Measurements from ENCODE around the gene DENND2C.

DENND2C gene

DNA sequence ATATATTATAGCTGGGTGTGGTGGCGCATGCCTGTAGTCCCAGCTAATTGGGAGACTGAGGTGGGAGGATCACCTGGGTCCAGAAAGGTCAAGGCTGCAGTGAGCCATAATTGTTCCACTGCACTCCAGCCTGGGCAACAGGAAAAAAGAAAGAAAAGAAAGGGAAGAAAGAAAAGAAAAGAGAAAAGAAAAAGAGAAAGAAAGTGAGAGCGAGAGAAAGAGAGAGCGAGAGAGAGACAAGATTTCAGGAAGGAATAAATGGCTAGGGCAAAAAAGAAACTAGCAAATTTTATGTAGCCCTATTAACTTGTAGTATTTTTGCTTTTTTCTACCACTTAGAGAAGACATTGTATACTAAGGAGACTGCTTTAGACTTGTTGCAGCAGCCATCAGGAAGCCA lies 40.5 kb upstream of the DENND2C start:
- H3K4me3 ChIP-seq (ENCODE audit: low read depth, low read length) = no peak overlapping the region
- TF ChIP-seq, protein P1, sequence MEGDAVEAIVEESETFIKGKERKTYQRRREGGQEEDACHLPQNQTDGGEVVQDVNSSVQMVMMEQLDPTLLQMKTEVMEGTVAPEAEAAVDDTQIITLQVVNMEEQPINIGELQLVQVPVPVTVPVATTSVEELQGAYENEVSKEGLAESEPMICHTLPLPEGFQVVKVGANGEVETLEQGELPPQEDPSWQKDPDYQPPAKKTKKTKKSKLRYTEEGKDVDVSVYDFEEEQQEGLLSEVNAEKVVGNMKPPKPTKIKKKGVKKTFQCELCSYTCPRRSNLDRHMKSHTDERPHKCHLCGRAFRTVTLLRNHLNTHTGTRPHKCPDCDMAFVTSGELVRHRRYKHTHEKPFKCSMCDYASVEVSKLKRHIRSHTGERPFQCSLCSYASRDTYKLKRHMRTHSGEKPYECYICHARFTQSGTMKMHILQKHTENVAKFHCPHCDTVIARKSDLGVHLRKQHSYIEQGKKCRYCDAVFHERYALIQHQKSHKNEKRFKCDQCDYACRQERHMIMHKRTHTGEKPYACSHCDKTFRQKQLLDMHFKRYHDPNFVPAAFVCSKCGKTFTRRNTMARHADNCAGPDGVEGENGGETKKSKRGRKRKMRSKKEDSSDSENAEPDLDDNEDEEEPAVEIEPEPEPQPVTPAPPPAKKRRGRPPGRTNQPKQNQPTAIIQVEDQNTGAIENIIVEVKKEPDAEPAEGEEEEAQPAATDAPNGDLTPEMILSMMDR (IDR thresholded peaks at IDR 0.05; ENCODE audit: low read depth, low read length) = no peak

DNA sequence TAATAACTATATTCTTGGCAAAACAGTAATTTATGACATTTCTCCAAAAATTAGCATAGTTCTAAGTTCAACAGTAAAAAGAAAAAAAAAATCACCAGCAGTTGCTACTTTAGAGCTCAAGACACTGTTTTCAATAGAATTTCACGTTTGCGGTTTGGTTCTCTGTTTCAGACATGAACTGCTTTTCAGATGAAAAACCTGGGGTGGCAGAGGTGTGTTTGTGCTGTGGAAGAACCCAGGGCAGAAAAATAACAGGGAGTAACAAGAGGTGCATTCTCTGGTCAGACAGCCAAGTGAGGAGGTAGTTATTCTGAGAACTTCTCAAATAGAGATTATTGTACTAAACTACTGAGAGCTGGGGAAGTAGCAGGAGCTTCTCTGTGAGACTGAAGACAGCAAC lies 37.8 kb upstream of the DENND2C start:
- no peak overlapping the region for H3K4me3 ChIP-seq (ENCODE audit: low read depth, low read length)
- TF ChIP-seq, protein P1 (IDR thresholded peaks at IDR 0.05; ENCODE audit: low read depth, low read length) = no peak

DNA sequence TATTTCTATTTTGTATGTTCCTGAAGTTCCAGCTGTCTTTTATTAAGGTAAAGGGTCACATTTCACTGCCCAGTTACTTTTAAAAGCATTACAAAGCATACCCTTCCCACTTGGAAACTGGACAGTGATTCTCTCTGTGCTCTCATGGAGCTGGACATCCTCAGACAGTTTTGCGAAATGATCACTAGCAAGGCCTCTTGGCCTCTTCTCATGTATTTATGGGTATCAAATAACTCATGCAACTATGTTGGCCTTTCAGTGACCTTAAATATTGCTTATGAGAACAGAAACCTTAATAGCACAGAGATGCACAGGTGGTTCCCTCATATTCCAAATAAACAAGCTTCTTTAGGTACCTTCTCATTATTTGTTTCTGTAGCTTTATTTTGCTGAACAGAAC lies 33.4 kb upstream of the DENND2C start:
- TF ChIP-seq, protein P1 (IDR thresholded peaks at IDR 0.05; ENCODE audit: low read depth, low read length) = no peak
- no peak overlapping the region for H3K4me3 ChIP-seq (ENCODE audit: low read depth, low read length)

DNA sequence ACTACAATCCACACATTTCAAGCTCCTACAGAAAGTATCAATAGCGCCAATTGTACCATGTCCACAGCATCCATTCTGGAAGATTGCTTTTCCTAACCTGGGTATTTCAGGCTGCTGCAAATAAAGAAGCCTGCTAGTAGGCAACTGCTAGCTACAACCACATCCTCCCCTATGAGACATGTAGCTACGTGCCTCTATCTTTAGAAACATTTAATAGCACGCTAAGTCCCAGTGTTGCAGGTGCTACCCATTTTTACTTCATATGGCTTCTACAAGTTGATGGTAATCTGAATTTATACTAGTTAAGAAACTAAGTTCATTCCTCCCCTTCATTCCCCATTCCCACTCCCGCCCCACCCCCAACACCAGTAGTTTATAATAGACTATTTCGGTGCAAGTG lies 32.9 kb upstream of the DENND2C start:
- TF ChIP-seq, protein P1 (IDR thresholded peaks at IDR 0.05; ENCODE audit: low read depth, low read length) = no peak
- H3K4me3 ChIP-seq (ENCODE audit: low read depth, low read length) = no peak overlapping the region

DNA sequence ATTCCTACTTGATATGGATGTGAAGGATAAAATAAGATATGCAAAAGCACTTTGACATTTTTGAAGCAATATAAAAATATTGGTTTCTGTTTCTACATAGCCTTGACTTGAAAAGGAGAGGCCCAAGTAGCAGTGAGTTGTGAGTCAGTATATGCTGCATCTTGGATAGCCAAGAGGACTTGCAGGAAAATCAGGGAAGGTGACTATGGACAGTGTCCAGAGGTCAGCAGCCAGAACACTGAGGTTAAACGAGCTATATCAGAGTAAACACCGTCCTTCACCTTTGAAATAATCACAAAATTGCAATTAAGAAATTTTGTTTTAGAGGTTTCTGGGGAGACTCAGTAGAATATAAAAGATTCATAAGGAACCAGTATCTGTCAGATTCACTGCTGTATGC lies 32.1 kb upstream of the DENND2C start:
- no peak overlapping the region for H3K4me3 ChIP-seq (ENCODE audit: low read depth, low read length)
- TF ChIP-seq, protein P1 (IDR thresholded peaks at IDR 0.05; ENCODE audit: low read depth, low read length) = no peak

DNA sequence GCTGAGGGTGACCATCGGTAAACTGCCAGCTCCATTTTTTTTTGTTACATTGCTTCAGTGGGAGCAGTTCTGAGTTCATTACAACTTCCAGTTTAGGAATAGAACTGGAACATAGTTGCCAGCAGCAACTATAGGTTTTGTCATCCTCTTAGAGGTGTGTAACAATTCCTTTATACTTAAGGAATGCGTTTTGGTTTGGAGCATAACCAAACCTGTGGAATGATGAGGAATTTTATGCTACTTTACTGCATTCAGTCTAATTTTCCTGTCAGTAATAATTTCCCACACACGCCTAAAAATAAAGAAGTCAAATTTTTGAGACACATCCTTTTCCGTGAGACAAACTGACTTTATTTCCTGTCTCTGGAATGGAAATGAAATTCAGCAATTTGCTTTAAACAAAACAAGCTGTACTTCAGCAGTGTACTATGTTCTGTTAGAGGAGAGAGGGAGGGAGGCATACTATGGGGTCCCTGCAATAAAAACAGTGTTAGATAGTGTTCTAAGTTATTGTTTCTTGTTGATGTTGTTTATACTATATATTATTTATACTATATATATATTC lies 30.3 kb upstream of the DENND2C start:
- H3K4me3 ChIP-seq (ENCODE audit: low read depth, low read length) = no peak overlapping the region
- TF ChIP-seq, protein P1 (IDR thresholded peaks at IDR 0.05; ENCODE audit: low read depth, low read length) = no peak

DNA sequence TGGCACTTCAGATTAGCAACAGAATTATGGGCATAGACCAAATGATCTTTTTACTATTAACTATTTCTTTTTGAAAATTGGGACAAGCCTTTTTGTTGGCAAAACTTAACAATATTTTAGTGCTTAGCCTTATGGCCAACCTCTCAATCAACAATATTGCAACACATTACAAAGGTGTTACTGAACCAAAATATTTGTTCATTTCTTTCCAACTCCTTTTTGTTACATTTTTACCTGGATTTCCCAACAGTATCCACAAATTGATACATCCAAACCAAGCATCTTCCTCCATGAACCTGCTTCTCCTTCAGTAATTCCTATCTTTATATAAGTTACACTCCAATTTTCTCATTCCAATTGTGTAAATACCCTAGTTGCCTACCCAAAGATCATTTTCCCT lies 27.0 kb upstream of the DENND2C start:
- TF ChIP-seq, protein P1 (IDR thresholded peaks at IDR 0.05; ENCODE audit: low read depth, low read length) = no peak

More for the DNA sequence above, 27.0 kb upstream of the DENND2C start:
- H3K4me3 ChIP-seq (ENCODE audit: low read depth, low read length) = no peak overlapping the region
